ENCODE results near the gene PID1.

DNA sequence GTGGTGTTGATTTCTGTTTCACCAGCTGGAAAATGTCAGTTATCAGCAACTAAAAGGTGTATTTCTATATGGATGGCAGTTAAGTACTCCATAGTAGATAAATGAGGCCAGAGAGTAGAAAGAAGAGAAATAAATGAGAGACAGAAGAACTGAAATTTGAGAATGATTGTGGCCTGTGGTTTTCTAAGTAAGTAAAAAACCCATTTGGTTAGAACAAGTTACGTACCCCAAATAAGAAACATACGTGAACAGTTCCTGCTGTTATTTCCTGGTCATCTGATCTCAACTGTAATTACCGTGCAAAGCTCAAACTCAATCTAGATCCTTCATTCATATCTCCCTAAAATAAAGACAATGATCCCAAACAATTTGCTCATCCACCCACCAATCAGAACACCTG, 181.3 kb downstream of the PID1 start:
- TF ChIP-seq, protein P1, sequence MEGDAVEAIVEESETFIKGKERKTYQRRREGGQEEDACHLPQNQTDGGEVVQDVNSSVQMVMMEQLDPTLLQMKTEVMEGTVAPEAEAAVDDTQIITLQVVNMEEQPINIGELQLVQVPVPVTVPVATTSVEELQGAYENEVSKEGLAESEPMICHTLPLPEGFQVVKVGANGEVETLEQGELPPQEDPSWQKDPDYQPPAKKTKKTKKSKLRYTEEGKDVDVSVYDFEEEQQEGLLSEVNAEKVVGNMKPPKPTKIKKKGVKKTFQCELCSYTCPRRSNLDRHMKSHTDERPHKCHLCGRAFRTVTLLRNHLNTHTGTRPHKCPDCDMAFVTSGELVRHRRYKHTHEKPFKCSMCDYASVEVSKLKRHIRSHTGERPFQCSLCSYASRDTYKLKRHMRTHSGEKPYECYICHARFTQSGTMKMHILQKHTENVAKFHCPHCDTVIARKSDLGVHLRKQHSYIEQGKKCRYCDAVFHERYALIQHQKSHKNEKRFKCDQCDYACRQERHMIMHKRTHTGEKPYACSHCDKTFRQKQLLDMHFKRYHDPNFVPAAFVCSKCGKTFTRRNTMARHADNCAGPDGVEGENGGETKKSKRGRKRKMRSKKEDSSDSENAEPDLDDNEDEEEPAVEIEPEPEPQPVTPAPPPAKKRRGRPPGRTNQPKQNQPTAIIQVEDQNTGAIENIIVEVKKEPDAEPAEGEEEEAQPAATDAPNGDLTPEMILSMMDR (IDR thresholded peaks at IDR 0.05) = no peak
- TF ChIP-seq EZH2 (IDR thresholded peaks at IDR 0.05) = no peak

All from neural progenitor cell (in vitro differentiated cells).